Uterus (tissue), 4 donors: ENCODE measurements around the gene SENP6. TPM values are rescaled to one million over a fixed set of nuclear protein-coding genes. Genes with fewer than 3 reads are reported as not detected.
"Not testable (repeated sequence)": the region's sequence is repeated elsewhere in the genome, so short reads cannot be mapped to it uniquely, and the experiment has no call there.

Experiments used
- DNase-seq, 2 donors: peaks; one replicate each; pipeline ENCODE4 v3.0.0-alpha.2; 2019 to 2020
- H3K27ac ChIP-seq, 2 donors: fragments of 200-600 bp; sonication (generic); 1 replicate in 1 of 2; 2 replicates in 1 of 2; pipeline ENCODE4 v1.5.1; 2016 to 2018
- H3K27me3 ChIP-seq, 2 donors: fragments of 200-600 bp; sonication (generic); one replicate each; pipeline ENCODE4 v1.5.1; 2018 to 2019; ENCODE audit warnings: control low read depth in 1 of 2
- H3K36me3 ChIP-seq, 2 donors: fragments of 200-600 bp; sonication (generic); one replicate each; pipeline ENCODE4 v1.5.1; 2019; ENCODE audit warnings: control low read depth in 1 of 2
- H3K4me1 ChIP-seq, 2 donors: fragments of 200-600 bp; sonication (generic); one replicate each; pipeline ENCODE4 v1.5.1; 2018 to 2019; ENCODE audit warnings: control low read depth in 1 of 2
- H3K4me3 ChIP-seq, 2 donors: fragments of 200-600 bp; sonication (generic); 1 replicate in 1 of 2; 2 replicates in 1 of 2; pipeline ENCODE4 v1.5.1; 2018 to 2019; ENCODE audit warnings: mild to moderate bottlenecking in 1 of 2
- H3K9me3 ChIP-seq, 2 donors: fragments of 200-600 bp; sonication (generic); one replicate each; pipeline ENCODE4 v1.5.1; 2019; ENCODE audit warnings: control low read depth in 1 of 2
- CTCF ChIP-seq, 4 experiments: fragments of 200-600 bp in 2 of 4; fragments of 450-650 bp in 2 of 4; sonication (generic) in 2 of 4; IDR thresholded peaks; one replicate each; pipeline ENCODE4 v1.5.1; 2016 to 2019; ENCODE audit warnings: antibody characterized with exemption in 4 of 4, mild to moderate bottlenecking in 2 of 4, moderate library complexity in 1 of 4
- POLR2A ChIP-seq, 2 donors: fragments of 450-650 bp; IDR thresholded peaks; one replicate each; pipeline ENCODE4 v1.6.1; 2016; ENCODE audit warnings: antibody characterized with exemption in 2 of 2, mild to moderate bottlenecking in 1 of 2, moderate library complexity in 1 of 2
- intact Hi-C: fragments of 100-400 bp; cut with DNase I; formaldehyde crosslinking; loops from one replicate; pipeline ENCODE4 v1.15.1; 2023; ENCODE audit warnings: low total_unique reads
- total RNA-seq, 4 donors: library from RNA; depleted of rRNA in 3 of 4; stranded (reverse); fragments of >200 nt in 3 of 4; gene quantifications; one replicate each; pipeline versions ENCODE4 v1.1.0 to v1.2.4, GENCODE V29; 2014 to 2023
- donor health status: DM: yes; HTN: yes; CAD: no.

Gene SENP6
- total RNA-seq, 4 donors from 2014 or later, result 70.4 to 258 (median 205) TPM

GRCh38 chr6:75689576-75689975, 87.9 kb downstream of the SENP6 start:
- TF ChIP-seq CTCF (IDR thresholded peaks at IDR 0.05) (no peak), POLR2A (IDR thresholded peaks at IDR 0.05) (no peak)
- H3K36me3 ChIP-seq, result no peaks in the 10 kb centered on the region
- H3K4me1 ChIP-seq, result no peaks in the 10 kb centered on the region

GRCh38 chr6:75691012-75691411, 89.3 kb downstream of the SENP6 start:
- Histone ChIP-seq H3K36me3 (no peaks in the 10 kb centered on the region), H3K9me3 (no peaks in the 10 kb centered on the region), H3K27ac (no peak overlapping the region), H3K27me3 (no peaks in the 10 kb centered on the region), H3K4me3 (no peak overlapping the region), H3K4me1 (no peaks in the 10 kb centered on the region)
- intact Hi-C loops, result no loop called here
- TF ChIP-seq POLR2A (IDR thresholded peaks at IDR 0.05), result no peak
- TF ChIP-seq CTCF (IDR thresholded peaks at IDR 0.05), result no peak
- DNase-seq, result no peak

More at GRCh38 chr6:75689576-75689975, 87.9 kb downstream of the SENP6 start:
- DNase-seq, result no peak
- Histone ChIP-seq H3K27me3 (no peaks in the 10 kb centered on the region), H3K27ac (no peak overlapping the region), H3K9me3 (no peaks in the 10 kb centered on the region), H3K4me3 (no peak overlapping the region)
- intact Hi-C loops, result no loop called here

DNA sequence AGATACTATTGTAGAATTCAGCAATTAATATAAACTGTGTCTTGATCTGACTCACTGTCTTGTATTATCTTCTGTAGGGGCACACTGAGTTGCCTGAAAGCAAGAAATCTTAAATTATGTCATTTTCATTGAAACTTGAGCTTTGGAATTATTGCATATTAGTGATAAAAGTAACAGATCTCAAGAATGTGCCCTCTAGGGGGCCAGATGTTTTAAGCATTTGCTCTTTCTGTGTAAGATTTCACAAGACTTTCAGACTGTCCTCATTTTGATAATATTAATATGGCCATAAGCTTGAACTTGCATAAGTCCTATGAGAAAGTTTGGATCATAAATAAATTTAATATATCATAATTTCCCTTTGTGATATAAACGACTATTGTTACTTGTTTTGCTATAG, 91.9 kb downstream of the SENP6 start:
- no peak for DNase-seq
- no peak for TF ChIP-seq POLR2A (IDR thresholded peaks at IDR 0.05)
- TF ChIP-seq CTCF (IDR thresholded peaks at IDR 0.05), result no peak
- intact Hi-C loops, result no loop called here
- no peaks in the 10 kb centered on the region for H3K27me3 ChIP-seq
- no peaks in the 10 kb centered on the region for H3K4me1 ChIP-seq
- H3K9me3 ChIP-seq, result no peaks in the 10 kb centered on the region
- H3K27ac ChIP-seq, result no peak overlapping the region
- H3K4me3 ChIP-seq, result no peak overlapping the region
- H3K36me3 ChIP-seq, result no peaks in the 10 kb centered on the region

DNA sequence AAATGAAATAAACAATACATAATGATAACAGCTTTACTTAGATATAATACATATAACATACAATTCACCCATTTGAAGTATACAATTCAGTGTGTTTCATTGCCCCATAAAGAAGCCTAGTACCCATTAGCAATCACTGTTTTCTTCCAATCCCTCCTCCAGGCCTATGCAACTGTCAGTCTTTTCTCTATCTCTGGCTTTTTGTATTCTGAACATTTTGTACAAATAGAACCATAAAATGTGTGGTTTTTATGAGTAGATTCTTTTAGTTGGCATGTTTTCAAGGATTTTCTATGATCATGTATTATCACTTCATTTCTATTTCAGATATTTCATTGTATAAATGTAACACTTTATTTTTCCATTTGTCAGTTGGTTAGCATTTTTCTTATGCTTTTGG, 92.7 kb downstream of the SENP6 start:
- Histone ChIP-seq H3K27me3 (no peaks in the 10 kb centered on the region), H3K27ac (no peak overlapping the region), H3K36me3 (no peaks in the 10 kb centered on the region), H3K9me3 (no peaks in the 10 kb centered on the region), H3K4me1 (no peaks in the 10 kb centered on the region), H3K4me3 (no peak overlapping the region)
- no peak for DNase-seq
- no peak for TF ChIP-seq CTCF (IDR thresholded peaks at IDR 0.05)
- TF ChIP-seq POLR2A (IDR thresholded peaks at IDR 0.05), result no peak
- intact Hi-C loops, result no loop called here

DNA sequence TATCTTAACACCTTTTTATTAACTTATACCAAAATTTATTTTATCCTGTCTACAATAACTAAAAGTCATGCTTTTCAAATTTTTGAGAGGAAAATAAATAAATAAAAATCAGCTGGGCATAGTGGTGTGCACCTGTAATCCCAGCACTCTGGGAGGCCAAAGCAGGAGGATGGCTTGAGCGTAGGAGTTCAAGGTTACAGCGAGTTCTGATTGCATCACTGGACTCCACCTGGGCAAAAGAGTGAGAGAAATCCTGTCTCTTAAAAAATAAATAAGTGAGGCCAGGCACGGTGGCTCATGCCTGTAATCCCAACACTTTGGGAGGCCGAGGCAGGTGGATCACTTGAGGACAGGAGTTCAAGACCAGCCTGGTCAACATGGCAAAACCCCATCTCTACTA, 106.7 kb downstream of the SENP6 start:
- H3K27ac ChIP-seq, H3K4me3 ChIP-seq, intact Hi-C loops, H3K4me1 ChIP-seq, H3K36me3 ChIP-seq, H3K9me3 ChIP-seq, H3K27me3 ChIP-seq, DNase-seq: not testable (repeated sequence)

DNA sequence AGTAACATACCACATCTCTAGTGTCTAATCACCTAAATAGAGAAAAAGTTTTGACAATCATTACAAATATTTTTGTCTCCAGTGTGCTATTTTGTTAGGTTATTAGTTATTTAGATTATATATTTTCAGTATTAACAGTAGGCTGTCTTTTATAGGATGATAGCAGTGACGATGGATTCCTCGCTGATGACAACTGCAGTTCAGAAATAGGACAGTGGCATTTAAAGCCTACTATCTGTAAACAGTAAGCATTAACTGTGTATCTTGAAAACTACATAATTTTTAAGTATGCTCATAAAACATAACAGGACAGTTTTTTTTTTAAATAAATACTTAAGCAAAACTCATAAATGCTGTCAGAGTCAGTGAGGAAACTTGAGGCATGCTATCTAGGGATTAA, 109.5 kb downstream of the SENP6 start:
- intact Hi-C loops, result no loop called here
- Histone ChIP-seq H3K36me3 (no peaks in the 10 kb centered on the region), H3K4me1 (no peaks in the 10 kb centered on the region), H3K27ac (no peak overlapping the region), H3K4me3 (no peak overlapping the region), H3K27me3 (no peaks in the 10 kb centered on the region), H3K9me3 (no peaks in the 10 kb centered on the region)
- TF ChIP-seq CTCF (IDR thresholded peaks at IDR 0.05), result no peak
- DNase-seq, result no peak
